Osteoblast (primary cell): Measurements from ENCODE around the gene ARHGEF40. TPM values are rescaled to one million over a fixed set of nuclear protein-coding genes. Genes with fewer than 3 reads are reported as not detected.

ENCODE experiments used
- DNase-seq: peaks from one replicate; pipeline ENCODE4 v3.0.0; 2011; ENCODE audit warnings: low spot score, mixed read lengths; ENCODE audit not compliant: insufficient read length; ENCODE audit errors: missing footprints
- H2AFZ ChIP-seq: 2 replicates; pipeline ENCODE4 v1.6.0; 2011; ENCODE audit warnings: mild to moderate bottlenecking, low read length
- H3K27ac ChIP-seq: 2 replicates; pipeline ENCODE4 v1.5.1; 2011; ENCODE audit warnings: mild to moderate bottlenecking, low read depth, low read length, moderate library complexity
- H3K27me3 ChIP-seq: 2 replicates; pipeline ENCODE4 v1.6.0; 2012; ENCODE audit warnings: mild to moderate bottlenecking, control low read depth, inconsistent platforms, low read length, moderate library complexity; ENCODE audit not compliant: insufficient read depth
- H3K36me3 ChIP-seq: 2 replicates; pipeline ENCODE4 v1.5.1; 2011; ENCODE audit warnings: mild to moderate bottlenecking, low read length, control low read depth, moderate library complexity; ENCODE audit not compliant: insufficient read depth
- H3K4me1 ChIP-seq: 2 replicates; pipeline ENCODE4 v1.5.1; 2011; ENCODE audit warnings: mild to moderate bottlenecking, low read length, control low read depth, moderate library complexity; ENCODE audit not compliant: insufficient read depth
- H3K4me2 ChIP-seq: 2 replicates; pipeline ENCODE4 v1.6.0; 2011; ENCODE audit warnings: mild to moderate bottlenecking, low read length; ENCODE audit not compliant: insufficient read depth
- H3K4me3 ChIP-seq: fragments of 200-600 bp; sonication (generic); 3 replicates; pipeline ENCODE4 v1.5.1; 2012; ENCODE audit warnings: mild to moderate bottlenecking, low read length, inconsistent platforms; ENCODE audit not compliant: insufficient read depth
- H3K79me2 ChIP-seq: 2 replicates; pipeline ENCODE4 v1.6.0; 2012; ENCODE audit warnings: mild to moderate bottlenecking, low read length, control low read depth, inconsistent platforms; ENCODE audit not compliant: insufficient read depth
- H3K9me3 ChIP-seq: 2 replicates; pipeline ENCODE4 v1.5.1; 2011; ENCODE audit warnings: low read depth, low read length, control low read depth
- H4K20me1 ChIP-seq: 2 replicates; pipeline ENCODE4 v1.6.0; 2012; ENCODE audit warnings: mild to moderate bottlenecking, low read length, control low read depth; ENCODE audit not compliant: insufficient read depth
- CTCF ChIP-seq: IDR thresholded peaks from 2 replicates; pipeline ENCODE4 v1.5.1; 2011; ENCODE audit warnings: mild to moderate bottlenecking, low read depth, low read length, moderate library complexity; ENCODE audit errors: extremely low read depth
- total RNA-seq: library from RNA; depleted of rRNA; stranded (reverse); fragments of >200 nt; gene quantifications from 2 replicates; pipeline ENCODE4 v1.2.3, GENCODE V29; 2012

Gene ARHGEF40
- total RNA-seq, 1 donor = 33.3 TPM

- Histone ChIP-seq H3K4me3 (no peak overlapping the region), H3K27me3 (no peaks in the 10 kb centered on the region), H3K4me2 (no peak overlapping the region), H2AFZ (no peak overlapping the region), H4K20me1 (peaks cover 25% of the 10 kb centered on the region), H3K9me3 (no peaks in the 10 kb centered on the region), H3K36me3 (peaks cover 73% of the 10 kb centered on the region), H3K27ac (no peak overlapping the region), H3K79me2 (peaks cover 17% of the 10 kb centered on the region), H3K4me1 (peaks cover 20% of the 10 kb centered on the region)
- TF ChIP-seq CTCF = no peak
- DNase-seq = peak; percentile 56
Observed at GRCh38 chr14:21075719-21076437, 5.8 kb downstream of the ARHGEF40 start.

DNA sequence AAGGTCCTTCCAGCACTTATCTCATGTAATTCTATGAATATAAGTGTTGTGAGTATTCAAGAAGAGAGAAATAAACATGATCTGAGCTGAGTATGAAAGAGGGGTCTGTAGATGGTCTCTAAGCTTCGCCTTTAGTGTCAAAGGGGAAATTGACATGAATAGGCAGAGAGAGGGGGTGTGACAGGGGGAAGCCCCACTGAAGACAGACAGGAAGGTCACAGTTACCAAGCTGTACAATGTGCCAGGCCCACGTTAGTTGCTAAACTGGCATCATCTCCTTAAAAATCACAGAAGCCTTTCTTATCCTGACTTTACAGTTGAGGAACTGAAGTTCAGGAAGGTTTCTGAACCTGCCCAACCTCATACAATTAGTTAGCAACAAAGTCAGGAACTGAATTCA, 7.6 kb downstream of the ARHGEF40 start:
- no peaks in the 10 kb centered on the region for H3K9me3 ChIP-seq
- H3K4me1 ChIP-seq = peaks cover 6% of the 10 kb centered on the region
- H3K4me2 ChIP-seq = no peak overlapping the region
- DNase-seq = peak; percentile 62
- H2AFZ ChIP-seq = no peak overlapping the region
- no peak overlapping the region for H3K27ac ChIP-seq
- peaks cover 87% of the 10 kb centered on the region for H3K36me3 ChIP-seq
- H3K27me3 ChIP-seq = no peaks in the 10 kb centered on the region
- H4K20me1 ChIP-seq = peaks cover 20% of the 10 kb centered on the region
- peaks cover 16% of the 10 kb centered on the region for H3K79me2 ChIP-seq
- no peak overlapping the region for H3K4me3 ChIP-seq
- no peak for TF ChIP-seq CTCF

- DNase-seq = peak; percentile 64
- peaks cover 10% of the 10 kb centered on the region for H3K79me2 ChIP-seq
- H2AFZ ChIP-seq = no peak overlapping the region
- H3K27ac ChIP-seq = no peak overlapping the region
- peaks cover 15% of the 10 kb centered on the region for H4K20me1 ChIP-seq
- no peak overlapping the region for H3K4me3 ChIP-seq
- no peaks in the 10 kb centered on the region for H3K4me1 ChIP-seq
- H3K36me3 ChIP-seq = peaks cover 85% of the 10 kb centered on the region
- no peak for TF ChIP-seq CTCF
- H3K27me3 ChIP-seq = no peaks in the 10 kb centered on the region
- no peaks in the 10 kb centered on the region for H3K9me3 ChIP-seq
- no peak overlapping the region for H3K4me2 ChIP-seq
Observed at GRCh38 chr14:21078287-21078686, 8.2 kb downstream of the ARHGEF40 start.

- Histone ChIP-seq H3K27me3 (no peaks in the 10 kb centered on the region), H3K79me2 (peaks cover 6% of the 10 kb centered on the region), H3K36me3 (peaks cover 82% of the 10 kb centered on the region), H3K27ac (no peak overlapping the region), H3K4me1 (no peaks in the 10 kb centered on the region), H3K4me2 (no peak overlapping the region), H3K9me3 (no peaks in the 10 kb centered on the region), H2AFZ (no peak overlapping the region), H3K4me3 (no peak overlapping the region), H4K20me1 (peaks cover 14% of the 10 kb centered on the region)
- no peak for DNase-seq
- no peak for TF ChIP-seq CTCF
Observed at GRCh38 chr14:21078726-21079125, 8.6 kb downstream of the ARHGEF40 start.
